HEK293 (cell line): ENCODE measurements around the gene SSTR5.
A peak's percentile ranks its signal among the peaks of the same experiment; 100 is the strongest.

ENCODE experiments used
- AEBP2 ChIP-seq: fragments of 450-650 bp; formaldehyde crosslinking; IDR thresholded peaks from 2 replicates; pipeline ENCODE4 v1.5.1; 2016; ENCODE audit warnings: missing biosample characterization, missing genetic modification characterization, borderline replicate concordance
- INSM2 ChIP-seq: fragments of 450-650 bp; formaldehyde crosslinking; IDR thresholded peaks from 2 replicates; pipeline ENCODE4 v1.5.1; 2016; ENCODE audit warnings: missing biosample characterization, missing genetic modification characterization
- MYNN ChIP-seq: fragments of 450-650 bp; formaldehyde crosslinking; IDR thresholded peaks from 2 replicates; pipeline ENCODE4 v1.5.1; 2016; ENCODE audit warnings: missing biosample characterization, missing genetic modification characterization, borderline replicate concordance
- PRDM2 ChIP-seq: fragments of 450-650 bp; formaldehyde crosslinking; IDR thresholded peaks from 2 replicates; pipeline ENCODE4 v1.5.1; 2016; ENCODE audit warnings: missing biosample characterization, missing genetic modification characterization, borderline replicate concordance
- REPIN1 ChIP-seq: fragments of 450-650 bp; formaldehyde crosslinking; IDR thresholded peaks from 2 replicates; pipeline ENCODE4 v1.5.1; 2017; ENCODE audit warnings: missing biosample characterization, missing genetic modification characterization, low read depth
- SALL2 ChIP-seq: fragments of 450-650 bp; formaldehyde crosslinking; IDR thresholded peaks from 2 replicates; pipeline ENCODE4 v1.5.0; 2017; ENCODE audit warnings: missing biosample characterization, mild to moderate bottlenecking, missing genetic modification characterization, borderline replicate concordance
- SP2 ChIP-seq: fragments of 450-650 bp; formaldehyde crosslinking; IDR thresholded peaks from 2 replicates; pipeline ENCODE4 v1.5.1; 2016; ENCODE audit warnings: missing biosample characterization, missing genetic modification characterization
- ZBTB26 ChIP-seq: fragments of 450-650 bp; formaldehyde crosslinking; optimal IDR thresholded peaks from 2 replicates; pipeline ENCODE3; 2016; ENCODE audit warnings: missing biosample characterization, mild to moderate bottlenecking, missing genetic modification characterization
- ZBTB44 ChIP-seq: fragments of 450-650 bp; IDR thresholded peaks from 2 replicates; pipeline ENCODE4 v1.5.1; 2018; ENCODE audit warnings: missing biosample characterization, mild to moderate bottlenecking, missing genetic modification characterization
- ZFHX2 ChIP-seq: fragments of 450-650 bp; formaldehyde crosslinking; conservative IDR thresholded peaks from 2 replicates; pipeline ENCODE4 v1.5.1; 2016; ENCODE audit warnings: missing biosample characterization, missing genetic modification characterization
- ZFP3 ChIP-seq: fragments of 450-650 bp; formaldehyde crosslinking; IDR thresholded peaks from 2 replicates; pipeline ENCODE4 v1.5.1; 2016; ENCODE audit warnings: low read depth, missing biosample characterization, missing genetic modification characterization
- ZFP37 ChIP-seq: fragments of 450-650 bp; formaldehyde crosslinking; IDR thresholded peaks from 2 replicates; pipeline ENCODE4 v1.5.1; 2016; ENCODE audit warnings: missing biosample characterization, missing genetic modification characterization
- ZNF174 ChIP-seq: fragments of 450-650 bp; formaldehyde crosslinking; IDR thresholded peaks from 2 replicates; pipeline ENCODE4 v1.5.0; 2017; ENCODE audit warnings: missing biosample characterization, mild to moderate bottlenecking, missing genetic modification characterization
- ZNF184 ChIP-seq: fragments of 450-650 bp; IDR thresholded peaks from 2 replicates; pipeline ENCODE4 v1.5.1; 2018; ENCODE audit warnings: missing biosample characterization, mild to moderate bottlenecking, missing genetic modification characterization
- ZNF19 ChIP-seq: fragments of 450-650 bp; formaldehyde crosslinking; IDR thresholded peaks from 2 replicates; pipeline ENCODE4; 2016; ENCODE audit warnings: missing biosample characterization, missing genetic modification characterization, low read depth
- ZNF214 ChIP-seq: fragments of 450-650 bp; formaldehyde crosslinking; IDR thresholded peaks from 2 replicates; pipeline ENCODE4 v1.5.1; 2017; ENCODE audit warnings: missing biosample characterization, mild to moderate bottlenecking, missing genetic modification characterization, borderline replicate concordance
- ZNF324 ChIP-seq: fragments of 450-650 bp; formaldehyde crosslinking; IDR thresholded peaks from 2 replicates; pipeline ENCODE4 v1.5.1; 2016; ENCODE audit warnings: missing biosample characterization, missing genetic modification characterization
- ZNF394 ChIP-seq: fragments of 450-650 bp; formaldehyde crosslinking; IDR thresholded peaks from 2 replicates; pipeline ENCODE4 v1.5.1; 2016; ENCODE audit warnings: missing biosample characterization, missing genetic modification characterization, mild to moderate bottlenecking, moderate library complexity, borderline replicate concordance
- ZNF416 ChIP-seq: fragments of 450-650 bp; formaldehyde crosslinking; IDR thresholded peaks from 2 replicates; pipeline ENCODE4 v1.5.1; 2016; ENCODE audit warnings: missing biosample characterization, missing genetic modification characterization
- ZNF544 ChIP-seq: fragments of 450-650 bp; formaldehyde crosslinking; IDR thresholded peaks from 2 replicates; pipeline ENCODE4 v1.5.0; 2017; ENCODE audit warnings: missing biosample characterization, missing genetic modification characterization
- ZNF549 ChIP-seq: fragments of 450-650 bp; IDR thresholded peaks from 2 replicates; pipeline ENCODE4 v1.5.1; 2018; ENCODE audit warnings: missing biosample characterization, missing genetic modification characterization, mild to moderate bottlenecking, inconsistent platforms, moderate library complexity
- ZNF560 ChIP-seq: fragments of 450-650 bp; formaldehyde crosslinking; IDR thresholded peaks from 2 replicates; pipeline ENCODE4 v1.5.1; 2017; ENCODE audit warnings: missing biosample characterization, missing genetic modification characterization, borderline replicate concordance
- ZNF571 ChIP-seq: fragments of 450-650 bp; formaldehyde crosslinking; IDR thresholded peaks from 2 replicates; pipeline ENCODE4 v1.5.0; 2017; ENCODE audit warnings: missing biosample characterization, missing genetic modification characterization
- ZNF596 ChIP-seq: fragments of 450-650 bp; IDR thresholded peaks from 2 replicates; pipeline ENCODE4 v1.5.0; 2018; ENCODE audit warnings: missing biosample characterization, mild to moderate bottlenecking, missing genetic modification characterization, moderate library complexity
- ZNF747 ChIP-seq: fragments of 450-650 bp; formaldehyde crosslinking; IDR thresholded peaks from 2 replicates; pipeline ENCODE4 v1.5.1; 2016; ENCODE audit warnings: missing biosample characterization, missing genetic modification characterization
- ZNF792 ChIP-seq: fragments of 450-650 bp; formaldehyde crosslinking; IDR thresholded peaks from 2 replicates; pipeline ENCODE4 v1.5.1; 2016; ENCODE audit warnings: missing biosample characterization, missing genetic modification characterization
- ZNF843 ChIP-seq: fragments of 450-650 bp; formaldehyde crosslinking; IDR thresholded peaks from 2 replicates; pipeline ENCODE4 v1.5.1; 2016; ENCODE audit warnings: missing biosample characterization, missing genetic modification characterization
- ZSCAN16 ChIP-seq: fragments of 450-650 bp; formaldehyde crosslinking; IDR thresholded peaks from 2 replicates; pipeline ENCODE4 v1.5.1; 2016; ENCODE audit warnings: missing biosample characterization, missing genetic modification characterization

SSTR5 gene

GRCh38 chr16:1125471-1125870 lies 52.9 kb downstream of the SSTR5 start (continued):
- TF ChIP-seq ZNF394 (no peak), SALL2 (tag by site-specific recombination) (no peak), ZNF174 (tag by site-specific recombination) (no peak), ZNF184 (no peak), ZFHX2 (peak; percentile 83), SP2 (peak; percentile 70), ZBTB44 (tag by site-specific recombination) (no peak), ZNF416 (tag by site-specific recombination) (no peak), ZNF214 (tag by site-specific recombination) (no peak), ZFP3 (tag by site-specific recombination) (no peak), ZNF560 (tag by site-specific recombination) (no peak), REPIN1 (tag by site-specific recombination) (no peak), PRDM2 (no peak), ZNF747 (tag by site-specific recombination) (no peak), ZNF544 (tag by site-specific recombination) (no peak), ZFP37 (no peak), ZBTB26 (no peak), ZNF571 (no peak), ZNF324 (tag by site-specific recombination) (no peak), ZNF843 (no peak), AEBP2 (no peak), ZNF792 (tag by site-specific recombination) (no peak), MYNN (no peak), ZSCAN16 (tag by site-specific recombination) (no peak), ZNF549 (no peak), ZNF19 (tag by site-specific recombination) (no peak), ZNF596 (no peak), INSM2 (no peak)
